ENCODE data around the gene FAH. TPM values are rescaled to one million over a fixed set of nuclear protein-coding genes. Genes with fewer than 3 reads are reported as not detected.

Gene FAH
- total RNA-seq, 2 donors from 2014 or later = 16.1 to 21.9 TPM

GRCh38 chr15:80204231-80204630 lies 51.4 kb downstream of the FAH start:
- ATAC-seq (ENCODE audit: insufficient number of reproducible peaks, low FRiP score, low read depth) (no peak), DNase-seq (ENCODE audit: low spot score) (no peak)
- Histone ChIP-seq H3K36me3 (no peaks in the 10 kb centered on the region), H3K4me3 (no peak overlapping the region), H3K4me1 (ENCODE audit: control insufficient read depth in 1 of 2, low read depth in 2 of 2) (no peaks in the 10 kb centered on the region), H3K27me3 (replicated peaks; ENCODE audit: insufficient read depth) (no peaks in the 10 kb centered on the region), H3K9me3 (no peaks in the 10 kb centered on the region), H3K27ac (no peak overlapping the region)
- TF ChIP-seq CTCF (IDR thresholded peaks at IDR 0.05) = no peak

- Histone ChIP-seq H3K4me3 (no peak overlapping the region), H3K36me3 (no peaks in the 10 kb centered on the region), H3K27ac (no peak overlapping the region), H3K27me3 (replicated peaks; ENCODE audit: insufficient read depth) (no peaks in the 10 kb centered on the region), H3K9me3 (no peaks in the 10 kb centered on the region), H3K4me1 (ENCODE audit: control insufficient read depth in 1 of 2, low read depth in 2 of 2) (no peaks in the 10 kb centered on the region)
- no peak for DNase-seq (ENCODE audit: low spot score)
- TF ChIP-seq CTCF (IDR thresholded peaks at IDR 0.05) = no peak
- no peak for ATAC-seq (ENCODE audit: insufficient number of reproducible peaks, low FRiP score, low read depth)
Measured at GRCh38 chr15:80207887-80208286, 55.1 kb downstream of the FAH start.

- DNase-seq (ENCODE audit: low spot score) (no peak), ATAC-seq (ENCODE audit: insufficient number of reproducible peaks, low FRiP score, low read depth) (no peak)
- no peaks in the 10 kb centered on the region for H3K36me3 ChIP-seq
- H3K4me3 ChIP-seq = no peak overlapping the region
- no peaks in the 10 kb centered on the region for H3K9me3 ChIP-seq
- no peak overlapping the region for H3K27ac ChIP-seq
- H3K27me3 ChIP-seq (replicated peaks; ENCODE audit: insufficient read depth) = no peaks in the 10 kb centered on the region
- no peaks in the 10 kb centered on the region for H3K4me1 ChIP-seq (ENCODE audit: control insufficient read depth in 1 of 2, low read depth in 2 of 2)
- TF ChIP-seq CTCF (IDR thresholded peaks at IDR 0.05) = no peak
Measured at GRCh38 chr15:80208758-80209734, 56.2 kb downstream of the FAH start.

GRCh38 chr15:80210611-80211573 lies 58.1 kb downstream of the FAH start:
- no peak overlapping the region for H3K27ac ChIP-seq
- no peaks in the 10 kb centered on the region for H3K27me3 ChIP-seq (replicated peaks; ENCODE audit: insufficient read depth)
- H3K4me1 ChIP-seq (ENCODE audit: control insufficient read depth in 1 of 2, low read depth in 2 of 2) = no peaks in the 10 kb centered on the region
- no peak for DNase-seq (ENCODE audit: low spot score)
- no peaks in the 10 kb centered on the region for H3K36me3 ChIP-seq
- no peak for ATAC-seq (ENCODE audit: insufficient number of reproducible peaks, low FRiP score, low read depth)
- H3K4me3 ChIP-seq = no peak overlapping the region
- no peaks in the 10 kb centered on the region for H3K9me3 ChIP-seq
- no peak for TF ChIP-seq CTCF (IDR thresholded peaks at IDR 0.05)

- ATAC-seq (ENCODE audit: insufficient number of reproducible peaks, low FRiP score, low read depth) = no peak
- Histone ChIP-seq H3K4me3 (no peak overlapping the region), H3K27me3 (replicated peaks; ENCODE audit: insufficient read depth) (no peaks in the 10 kb centered on the region), H3K36me3 (no peaks in the 10 kb centered on the region), H3K9me3 (no peaks in the 10 kb centered on the region), H3K4me1 (ENCODE audit: control insufficient read depth in 1 of 2, low read depth in 2 of 2) (no peaks in the 10 kb centered on the region), H3K27ac (no peak overlapping the region)
- TF ChIP-seq CTCF (IDR thresholded peaks at IDR 0.05) = no peak
- no peak for DNase-seq (ENCODE audit: low spot score)
Measured at GRCh38 chr15:80211976-80212375, 59.2 kb downstream of the FAH start.
